HG02938 (cell line): ENCODE data around the gene NUTM2G.
A peak's percentile ranks its signal among the peaks of the same experiment; 100 is the strongest.
"Not testable (repeated sequence)": the region's sequence is repeated elsewhere in the genome, so short reads cannot be mapped to it uniquely, and the experiment has no call there.

Experiments used
- ATAC-seq: cut with Tn5 transposase; IDR thresholded peaks from one replicate; pipeline ENCODE4 v1.9.1; 2021; ENCODE audit warnings: mild to moderate bottlenecking, moderate library complexity; ENCODE audit not compliant: unreplicated experiment

The NUTM2G gene, protein sequence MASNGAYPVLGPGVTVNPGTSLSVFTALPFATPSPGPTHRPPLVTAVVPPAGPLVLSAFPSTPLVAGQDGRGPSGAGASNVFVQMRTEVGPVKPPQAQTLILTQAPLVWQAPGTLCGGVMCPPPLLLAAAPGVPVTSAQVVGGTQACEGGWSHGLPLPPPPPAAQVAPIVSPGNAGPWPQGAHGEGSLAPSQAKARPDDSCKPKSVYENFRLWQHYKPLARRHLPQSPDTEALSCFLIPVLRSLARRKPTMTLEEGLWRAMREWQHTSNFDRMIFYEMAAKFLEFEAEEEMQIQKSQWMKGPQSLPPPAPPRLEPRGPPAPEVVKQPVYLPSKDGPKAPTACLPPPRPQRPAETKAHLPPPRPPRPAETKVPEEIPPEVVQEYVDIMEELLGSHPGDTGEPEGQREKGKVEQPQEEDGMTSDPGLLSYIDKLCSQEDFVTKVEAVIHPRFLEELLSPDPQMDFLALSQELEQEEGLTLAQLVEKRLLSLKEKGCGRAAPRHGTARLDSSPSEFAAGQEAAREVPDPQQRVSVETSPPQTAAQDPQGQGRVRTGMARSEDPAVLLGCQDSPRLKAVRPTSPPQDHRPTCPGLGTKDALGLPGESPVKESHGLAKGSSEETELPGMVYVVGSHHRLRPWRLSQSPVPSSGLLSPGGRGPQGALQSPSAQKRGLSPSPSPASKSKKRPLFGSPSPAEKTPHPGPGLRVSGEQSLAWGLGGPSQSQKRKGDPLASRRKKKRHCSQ

GRCh38 chr9:96928543-96928942, at the start of gene NUTM2G:
TSS of gene NUTM2G (plus strand) at chr9:96928843. CDS start at chr9:96929025, 182 bp downstream.
- not testable (repeated sequence) for ATAC-seq

- ATAC-seq: no peak
Observed at GRCh38 chr9:96883922-96884321, 44.7 kb upstream of the NUTM2G start.

DNA sequence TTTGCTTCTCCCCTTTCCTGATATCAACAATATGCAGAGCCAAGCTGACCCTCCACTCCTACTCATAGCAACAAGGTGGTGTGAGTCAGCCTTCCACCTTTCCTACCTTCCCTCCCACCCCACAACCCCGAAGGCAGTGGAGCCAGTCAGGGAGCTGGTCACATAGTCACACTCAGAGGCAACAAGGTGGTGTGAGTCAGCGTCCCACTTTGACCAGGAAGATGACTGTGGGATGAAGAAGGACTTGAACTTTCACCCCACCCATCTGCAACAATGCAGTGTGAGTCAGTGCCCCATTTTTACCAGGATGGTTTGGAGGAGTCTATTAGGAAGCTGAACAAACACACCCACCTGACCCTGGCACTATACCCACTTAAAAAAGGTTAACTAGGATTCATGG, 44.2 kb upstream of the NUTM2G start:
- ATAC-seq: no peak

GRCh38 chr9:96885424-96885823, 43.2 kb upstream of the NUTM2G start:
- ATAC-seq: no peak

DNA sequence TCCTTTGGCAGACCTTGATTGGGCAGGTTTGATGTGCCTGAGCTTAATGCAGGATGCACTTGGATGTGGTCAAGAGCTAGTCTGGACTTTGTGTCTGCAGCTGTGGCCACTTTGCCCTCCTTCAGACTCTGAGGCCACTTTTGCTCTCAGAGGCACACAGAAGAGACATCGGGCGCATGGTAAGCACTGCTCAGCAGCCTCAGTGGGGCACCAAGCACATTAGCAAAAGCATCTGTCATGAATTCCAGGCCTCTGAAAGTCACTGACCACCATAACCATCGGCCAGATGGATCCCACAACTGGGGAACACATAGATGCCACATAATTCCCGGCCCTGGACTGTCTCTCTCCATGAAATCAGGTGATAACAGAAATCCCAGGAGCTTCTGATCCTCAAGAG, 40.1 kb upstream of the NUTM2G start:
- ATAC-seq: no peak

GRCh38 chr9:96892131-96892530, 36.5 kb upstream of the NUTM2G start:
- no peak for ATAC-seq

DNA sequence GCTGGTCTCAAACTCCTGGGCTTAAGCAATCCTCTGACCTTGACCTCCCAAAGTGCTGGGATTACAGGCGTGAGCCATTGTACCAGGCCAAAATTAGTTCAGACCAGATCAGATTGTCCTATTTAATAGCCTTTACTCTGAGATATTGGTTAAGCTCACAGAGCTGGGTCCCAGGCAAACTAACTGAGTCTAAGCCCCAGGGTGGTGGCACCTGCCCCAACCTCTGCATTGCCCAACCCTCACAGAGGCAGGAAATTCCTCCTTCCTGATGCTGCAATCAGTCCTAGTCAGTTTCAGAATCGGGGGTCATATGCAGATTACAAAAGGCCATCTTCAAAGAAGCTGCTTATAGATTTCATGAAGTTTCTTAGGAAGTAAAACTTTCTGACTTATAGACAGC, 28.6 kb upstream of the NUTM2G start:
- ATAC-seq: not testable (repeated sequence)

GRCh38 chr9:96904947-96905722, 23.5 kb upstream of the NUTM2G start:
- ATAC-seq: not testable (repeated sequence)

- ATAC-seq: not testable (repeated sequence)
Observed at GRCh38 chr9:96908479-96908878, 20.2 kb upstream of the NUTM2G start.

GRCh38 chr9:96915539-96915938, 13.1 kb upstream of the NUTM2G start:
- ATAC-seq: not testable (repeated sequence)

- not testable (repeated sequence) for ATAC-seq
Observed at GRCh38 chr9:96916531-96916930, 12.1 kb upstream of the NUTM2G start.

DNA sequence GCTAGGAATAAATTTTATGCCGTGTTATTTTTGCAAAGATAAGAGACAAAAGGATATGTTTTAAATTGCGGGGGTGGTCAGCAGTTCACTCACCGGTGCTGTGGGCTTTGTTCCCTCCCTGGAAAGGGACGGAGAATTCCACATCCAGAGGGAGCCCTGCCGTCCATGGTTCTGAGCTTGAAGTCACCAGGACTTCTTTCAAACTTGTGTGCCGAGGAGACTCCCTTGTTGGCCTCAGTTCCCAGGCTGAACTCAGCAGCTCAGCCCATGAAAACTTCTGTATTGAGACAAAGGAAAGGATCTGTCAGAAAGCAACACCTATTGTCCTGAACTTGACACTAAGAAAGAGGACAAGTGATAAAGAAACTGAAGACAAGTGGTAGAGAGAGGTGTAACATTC, 10.1 kb upstream of the NUTM2G start:
- ATAC-seq: not testable (repeated sequence)

- not testable (repeated sequence) for ATAC-seq
Observed at GRCh38 chr9:96920803-96921202, 7.8 kb upstream of the NUTM2G start.

GRCh38 chr9:96925587-96925986, 3.1 kb upstream of the NUTM2G start:
- not testable (repeated sequence) for ATAC-seq

GRCh38 chr9:96931665-96932064, 3.0 kb downstream of the NUTM2G start:
- ATAC-seq: not testable (repeated sequence)

GRCh38 chr9:96934097-96934496, 5.5 kb downstream of the NUTM2G start:
- not testable (repeated sequence) for ATAC-seq

- ATAC-seq: not testable (repeated sequence)
Observed at GRCh38 chr9:96934706-96935105, 6.1 kb downstream of the NUTM2G start.

DNA sequence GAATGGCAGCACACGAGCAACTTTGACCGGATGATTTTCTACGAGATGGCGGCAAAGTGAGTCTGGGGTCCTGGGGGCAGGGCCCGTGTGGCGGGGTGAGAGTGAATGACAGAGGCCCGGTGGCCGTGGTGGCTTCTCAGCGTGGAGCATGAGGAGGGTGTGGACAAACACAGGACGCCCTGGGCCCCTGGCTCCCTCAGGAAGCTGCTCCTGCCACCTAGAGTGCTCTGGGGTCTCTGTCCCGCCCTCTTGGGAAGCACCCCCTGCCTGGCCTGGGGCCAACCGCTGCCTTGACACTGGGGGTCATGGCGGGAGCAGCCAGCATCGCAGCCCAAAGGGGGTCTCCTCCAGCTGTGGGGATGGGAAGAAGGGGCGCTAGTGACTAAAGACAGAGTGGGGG, 6.8 kb downstream of the NUTM2G start:
- ATAC-seq: not testable (repeated sequence)

DNA sequence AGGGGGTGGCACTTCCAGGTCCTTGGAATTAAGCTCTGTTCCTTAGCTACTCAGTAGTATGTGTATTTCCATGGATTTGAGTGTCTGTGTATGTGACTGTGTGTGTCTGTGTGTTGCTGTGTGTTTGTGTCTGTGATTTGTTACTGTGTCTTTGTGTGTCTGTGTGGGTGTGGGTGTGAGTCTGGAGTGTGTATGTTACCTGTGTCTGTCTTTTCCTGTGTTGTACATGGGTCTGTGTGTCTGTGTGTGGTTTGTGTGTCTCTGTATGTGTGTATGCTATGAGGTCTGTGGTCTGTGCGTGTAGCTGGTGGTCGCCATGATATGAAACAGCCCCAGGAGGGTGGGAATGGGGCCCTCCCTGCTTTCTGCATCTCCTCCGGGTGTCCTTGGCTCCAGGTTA, 8.8 kb downstream of the NUTM2G start:
- ATAC-seq: not testable (repeated sequence)

DNA sequence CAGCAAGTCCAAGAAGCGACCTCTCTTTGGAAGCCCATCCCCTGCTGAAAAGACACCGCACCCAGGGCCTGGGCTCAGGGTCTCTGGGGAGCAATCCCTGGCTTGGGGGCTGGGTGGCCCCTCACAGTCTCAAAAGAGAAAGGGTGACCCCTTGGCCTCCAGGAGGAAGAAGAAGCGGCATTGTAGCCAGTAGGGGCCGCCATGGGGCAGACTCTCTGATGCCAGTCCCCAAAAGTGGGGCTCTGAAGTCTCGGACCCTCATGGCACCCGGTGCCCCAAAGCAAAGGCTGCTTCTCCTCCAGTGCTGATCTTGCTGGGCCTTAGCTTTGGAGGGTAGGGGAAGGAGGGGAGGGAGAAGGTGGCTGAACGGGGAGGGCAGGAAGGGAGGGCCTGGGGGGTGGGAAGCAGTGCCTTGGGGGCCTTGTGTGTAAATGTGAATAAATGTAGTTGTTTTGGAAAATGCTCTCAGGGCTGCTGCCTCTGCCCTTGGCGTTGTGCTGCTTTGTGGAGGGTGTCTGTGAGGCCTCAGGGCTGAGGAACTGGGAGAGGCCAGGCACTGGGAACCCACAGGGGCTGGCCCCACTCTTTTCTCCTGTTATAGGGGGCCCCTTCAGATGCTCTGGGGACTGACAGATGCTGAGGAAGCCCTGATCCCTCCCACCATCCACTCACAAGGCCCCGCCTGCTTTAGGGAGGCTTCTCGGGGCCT, 10.5 kb downstream of the NUTM2G start:
- ATAC-seq: not testable (repeated sequence)

DNA sequence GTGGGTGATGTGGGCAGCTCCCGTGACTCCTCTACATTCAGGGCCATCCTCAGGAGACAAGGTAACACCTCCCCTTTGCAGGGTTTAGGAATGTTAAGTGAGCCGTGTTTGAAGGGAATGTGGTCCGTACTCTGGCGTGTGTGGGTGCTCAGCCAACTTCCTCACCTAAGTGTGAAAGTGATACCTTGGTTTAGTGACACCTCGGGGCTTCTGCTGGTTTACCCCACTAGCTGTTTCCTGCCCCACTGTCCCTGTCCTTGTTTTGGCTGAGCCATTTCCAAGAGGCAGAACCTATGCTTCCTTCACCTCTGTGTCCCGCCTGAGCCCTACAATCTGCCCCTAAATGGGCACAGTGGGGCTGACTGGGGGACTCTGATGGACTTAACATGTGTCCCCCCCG, 12.3 kb downstream of the NUTM2G start:
- ATAC-seq: peak; percentile 72
